ENCODE measurements around the gene FAM184B. TPM values are rescaled to one million over a fixed set of nuclear protein-coding genes. Genes with fewer than 3 reads are reported as not detected.

FAM184B gene
- total and polyA plus RNA-seq, 2 experiments from 2014 or later, result 0.11 to 0.49 TPM

DNA sequence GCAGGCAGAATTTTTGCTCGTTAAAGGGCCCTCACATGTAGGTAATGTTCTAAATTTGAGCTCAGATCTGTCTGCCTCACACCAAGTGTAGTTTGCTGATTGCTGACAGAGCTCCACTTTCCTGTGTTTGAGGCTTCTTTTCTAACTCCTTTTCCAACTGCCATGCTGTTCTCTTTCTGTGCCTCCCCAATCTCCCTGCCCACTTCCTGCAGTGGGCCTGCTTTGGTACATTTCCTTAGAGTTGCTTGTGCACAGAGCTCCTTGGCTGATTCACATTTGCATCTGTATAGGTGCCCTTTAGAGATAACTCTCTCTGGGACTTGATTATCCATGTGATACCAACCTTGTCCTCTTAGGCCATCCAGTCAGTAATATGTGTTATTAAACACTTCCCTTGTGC is 162.5 kb downstream of the FAM184B start:
- Histone ChIP-seq H3K79me2 (replicated peaks; ENCODE audit: insufficient read depth) (peaks cover 63% of the 10 kb centered on the region), H3K27me3 (ENCODE audit: insufficient read depth) (no peaks in the 10 kb centered on the region), H3K4me2 (no peak overlapping the region), H3F3A (replicated peaks; ENCODE audit: low read depth) (no peaks in the 10 kb centered on the region), H3K9me2 (ENCODE audit: insufficient read depth) (no peaks in the 10 kb centered on the region), H4K20me1 (replicated peaks; ENCODE audit: insufficient read depth) (peaks cover 55% of the 10 kb centered on the region), H3K4me3 (no peak overlapping the region), H3K4me1 (ENCODE audit: insufficient read depth) (peaks cover 10% of the 10 kb centered on the region; the same call in 1 of the 2 replicates), H2AFZ (no peak overlapping the region), H3K27ac (ENCODE audit: low read depth) (no peak overlapping the region), H3K36me3 (ENCODE audit: insufficient read depth) (peaks cover 44% of the 10 kb centered on the region)
- H3K36me3 Mint-ChIP-seq (ENCODE audit: low read depth), result peaks cover 71% of the 10 kb centered on the region
- no peak for ATAC-seq
- peaks cover 13% of the 10 kb centered on the region for H3K27me3 Mint-ChIP-seq (ENCODE audit: insufficient read depth, low read depth, poor library complexity)
- no peak for DNase-seq (ENCODE audit: low spot score)
- no peaks in the 10 kb centered on the region for H3K9me3 Mint-ChIP-seq
- H3K27ac Mint-ChIP-seq, result peak overlapping the region; percentile 69; the same call in 1 of the 2 replicates
- no peak for TF ChIP-seq CREB1 (CRISPR knock-in tag; IDR thresholded peaks at IDR 0.05; ENCODE audit: low read depth)
- no peak for TF ChIP-seq STAT1 (IDR thresholded peaks at IDR 0.05; ENCODE audit: unreplicated experiment)
- TF ChIP-seq ZNF331 (CRISPR knock-in tag; IDR thresholded peaks at IDR 0.05; ENCODE audit: low read depth), result no peak
- H3K4me3 Mint-ChIP-seq, result no peak overlapping the region; the same call in 2 of the 3 replicates
- peaks cover 18% of the 10 kb centered on the region for H3K4me1 Mint-ChIP-seq

DNA sequence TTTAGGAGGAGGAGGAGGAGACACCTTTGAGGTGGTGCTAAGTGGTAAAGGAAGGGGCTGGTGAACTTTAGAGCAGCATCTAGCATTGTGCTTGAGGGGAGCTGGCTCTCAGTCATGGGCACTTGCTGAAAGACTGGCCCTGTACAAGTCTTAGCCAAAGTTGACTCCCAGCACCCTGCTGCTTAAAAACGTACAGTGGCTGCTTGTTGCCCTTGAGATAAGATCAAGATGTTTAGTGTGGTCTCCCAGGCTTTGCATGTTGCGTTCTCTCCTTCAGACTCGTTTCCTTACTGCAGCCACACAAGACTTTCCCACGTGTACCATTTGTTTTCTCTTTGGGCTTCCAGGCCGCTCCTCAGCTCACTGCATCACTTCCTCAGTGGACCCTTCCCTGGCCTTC is 165.1 kb downstream of the FAM184B start:
- Histone ChIP-seq H3K36me3 (ENCODE audit: insufficient read depth) (peaks cover 20% of the 10 kb centered on the region), H4K20me1 (replicated peaks; ENCODE audit: insufficient read depth) (peaks cover 40% of the 10 kb centered on the region), H3K4me2 (peak overlapping the region; percentile 96), H3F3A (replicated peaks; ENCODE audit: low read depth) (no peaks in the 10 kb centered on the region), H2AFZ (no peak overlapping the region), H3K4me3 (0 out of 2 replicates have a peak overlapping the region, but pooled peaks have one; percentile 95), H3K27me3 (ENCODE audit: insufficient read depth) (no peaks in the 10 kb centered on the region), H3K79me2 (replicated peaks; ENCODE audit: insufficient read depth) (peaks cover 58% of the 10 kb centered on the region), H3K4me1 (ENCODE audit: insufficient read depth) (peaks cover 10% of the 10 kb centered on the region; the same call in 1 of the 2 replicates), H3K9me2 (ENCODE audit: insufficient read depth) (no peaks in the 10 kb centered on the region), H3K27ac (ENCODE audit: low read depth) (no peak overlapping the region)
- Mint-ChIP-seq H3K27me3 (ENCODE audit: insufficient read depth, low read depth, poor library complexity) (peaks cover 15% of the 10 kb centered on the region), H3K4me3 (peak overlapping the region; percentile 63), H3K9me3 (no peaks in the 10 kb centered on the region; the same call in 2 of the 3 replicates), H3K27ac (no peak overlapping the region), H3K4me1 (peaks cover 18% of the 10 kb centered on the region), H3K36me3 (ENCODE audit: low read depth) (peaks cover 44% of the 10 kb centered on the region)
- DNase-seq (ENCODE audit: low spot score) (no peak), ATAC-seq (no peak)
- no peak for TF ChIP-seq ZNF114 (CRISPR knock-in tag; IDR thresholded peaks at IDR 0.05)
- no peak for TF ChIP-seq POLR2AphosphoS5 (IDR thresholded peaks at IDR 0.05; ENCODE audit: low read depth)
- TF ChIP-seq, protein P1, sequence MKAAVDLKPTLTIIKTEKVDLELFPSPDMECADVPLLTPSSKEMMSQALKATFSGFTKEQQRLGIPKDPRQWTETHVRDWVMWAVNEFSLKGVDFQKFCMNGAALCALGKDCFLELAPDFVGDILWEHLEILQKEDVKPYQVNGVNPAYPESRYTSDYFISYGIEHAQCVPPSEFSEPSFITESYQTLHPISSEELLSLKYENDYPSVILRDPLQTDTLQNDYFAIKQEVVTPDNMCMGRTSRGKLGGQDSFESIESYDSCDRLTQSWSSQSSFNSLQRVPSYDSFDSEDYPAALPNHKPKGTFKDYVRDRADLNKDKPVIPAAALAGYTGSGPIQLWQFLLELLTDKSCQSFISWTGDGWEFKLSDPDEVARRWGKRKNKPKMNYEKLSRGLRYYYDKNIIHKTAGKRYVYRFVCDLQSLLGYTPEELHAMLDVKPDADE (IDR thresholded peaks at IDR 0.05), result no peak
- no peak for TF ChIP-seq JUNB (IDR thresholded peaks at IDR 0.05; ENCODE audit: unreplicated experiment)
- TF ChIP-seq, protein P2, sequence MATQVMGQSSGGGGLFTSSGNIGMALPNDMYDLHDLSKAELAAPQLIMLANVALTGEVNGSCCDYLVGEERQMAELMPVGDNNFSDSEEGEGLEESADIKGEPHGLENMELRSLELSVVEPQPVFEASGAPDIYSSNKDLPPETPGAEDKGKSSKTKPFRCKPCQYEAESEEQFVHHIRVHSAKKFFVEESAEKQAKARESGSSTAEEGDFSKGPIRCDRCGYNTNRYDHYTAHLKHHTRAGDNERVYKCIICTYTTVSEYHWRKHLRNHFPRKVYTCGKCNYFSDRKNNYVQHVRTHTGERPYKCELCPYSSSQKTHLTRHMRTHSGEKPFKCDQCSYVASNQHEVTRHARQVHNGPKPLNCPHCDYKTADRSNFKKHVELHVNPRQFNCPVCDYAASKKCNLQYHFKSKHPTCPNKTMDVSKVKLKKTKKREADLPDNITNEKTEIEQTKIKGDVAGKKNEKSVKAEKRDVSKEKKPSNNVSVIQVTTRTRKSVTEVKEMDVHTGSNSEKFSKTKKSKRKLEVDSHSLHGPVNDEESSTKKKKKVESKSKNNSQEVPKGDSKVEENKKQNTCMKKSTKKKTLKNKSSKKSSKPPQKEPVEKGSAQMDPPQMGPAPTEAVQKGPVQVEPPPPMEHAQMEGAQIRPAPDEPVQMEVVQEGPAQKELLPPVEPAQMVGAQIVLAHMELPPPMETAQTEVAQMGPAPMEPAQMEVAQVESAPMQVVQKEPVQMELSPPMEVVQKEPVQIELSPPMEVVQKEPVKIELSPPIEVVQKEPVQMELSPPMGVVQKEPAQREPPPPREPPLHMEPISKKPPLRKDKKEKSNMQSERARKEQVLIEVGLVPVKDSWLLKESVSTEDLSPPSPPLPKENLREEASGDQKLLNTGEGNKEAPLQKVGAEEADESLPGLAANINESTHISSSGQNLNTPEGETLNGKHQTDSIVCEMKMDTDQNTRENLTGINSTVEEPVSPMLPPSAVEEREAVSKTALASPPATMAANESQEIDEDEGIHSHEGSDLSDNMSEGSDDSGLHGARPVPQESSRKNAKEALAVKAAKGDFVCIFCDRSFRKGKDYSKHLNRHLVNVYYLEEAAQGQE (IDR thresholded peaks at IDR 0.05; ENCODE audit: unreplicated experiment), result no peak
- no peak for TF ChIP-seq EZH2phosphoT487 (IDR thresholded peaks at IDR 0.05; ENCODE audit: unreplicated experiment)
- TF ChIP-seq ZNF331 (CRISPR knock-in tag; IDR thresholded peaks at IDR 0.05; ENCODE audit: low read depth), result no peak
- TF ChIP-seq STAT1 (IDR thresholded peaks at IDR 0.05; ENCODE audit: unreplicated experiment), result no peak
- no peak for TF ChIP-seq EZH2 (IDR thresholded peaks at IDR 0.05; ENCODE audit: low read depth, unreplicated experiment)
- TF ChIP-seq, protein P3, sequence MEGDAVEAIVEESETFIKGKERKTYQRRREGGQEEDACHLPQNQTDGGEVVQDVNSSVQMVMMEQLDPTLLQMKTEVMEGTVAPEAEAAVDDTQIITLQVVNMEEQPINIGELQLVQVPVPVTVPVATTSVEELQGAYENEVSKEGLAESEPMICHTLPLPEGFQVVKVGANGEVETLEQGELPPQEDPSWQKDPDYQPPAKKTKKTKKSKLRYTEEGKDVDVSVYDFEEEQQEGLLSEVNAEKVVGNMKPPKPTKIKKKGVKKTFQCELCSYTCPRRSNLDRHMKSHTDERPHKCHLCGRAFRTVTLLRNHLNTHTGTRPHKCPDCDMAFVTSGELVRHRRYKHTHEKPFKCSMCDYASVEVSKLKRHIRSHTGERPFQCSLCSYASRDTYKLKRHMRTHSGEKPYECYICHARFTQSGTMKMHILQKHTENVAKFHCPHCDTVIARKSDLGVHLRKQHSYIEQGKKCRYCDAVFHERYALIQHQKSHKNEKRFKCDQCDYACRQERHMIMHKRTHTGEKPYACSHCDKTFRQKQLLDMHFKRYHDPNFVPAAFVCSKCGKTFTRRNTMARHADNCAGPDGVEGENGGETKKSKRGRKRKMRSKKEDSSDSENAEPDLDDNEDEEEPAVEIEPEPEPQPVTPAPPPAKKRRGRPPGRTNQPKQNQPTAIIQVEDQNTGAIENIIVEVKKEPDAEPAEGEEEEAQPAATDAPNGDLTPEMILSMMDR (conservative IDR thresholded peaks at IDR 0.05; ENCODE audit: low read depth in 2 of 2), result no peak
- TF ChIP-seq NANOG (IDR thresholded peaks at IDR 0.05; ENCODE audit: borderline replicate concordance), result no peak
- TF ChIP-seq CREB1 (CRISPR knock-in tag; IDR thresholded peaks at IDR 0.05; ENCODE audit: low read depth), result no peak

Data from GM23338 (cell line).